Daoy (cell line): ENCODE measurements around the gene SGMS1. TPM values are rescaled to one million over a fixed set of nuclear protein-coding genes. Genes with fewer than 3 reads are reported as not detected.

ENCODE experiments used
- DNase-seq: peaks from one replicate; pipeline ENCODE4 v3.0.0-alpha.2; 2015; ENCODE audit warnings: low read depth
- total RNA-seq: library from RNA; depleted of rRNA; stranded (reverse); fragments of >200 nt; shearing (Covaris generic); gene quantifications from 2 replicates; pipeline ENCODE4 v1.2.3, GENCODE V29; 2014

SGMS1 gene
- total RNA-seq, 1 experiment from 2014 or later, result 13.5 TPM

GRCh38 chr10:50613150-50613549 is 10.6 kb downstream of the SGMS1 start:
- no peak for DNase-seq

GRCh38 chr10:50610368-50610767 is 13.4 kb downstream of the SGMS1 start:
- DNase-seq, result no peak

- DNase-seq, result no peak
Observed at GRCh38 chr10:50607356-50607925, 16.3 kb downstream of the SGMS1 start.

GRCh38 chr10:50605951-50606270 is 17.8 kb downstream of the SGMS1 start:
- no peak for DNase-seq

GRCh38 chr10:50605269-50605950 is 18.3 kb downstream of the SGMS1 start:
- DNase-seq, result peak; percentile 81

- peak; percentile 5 for DNase-seq
Observed at GRCh38 chr10:50604809-50605208, 18.9 kb downstream of the SGMS1 start.

- DNase-seq, result peak; percentile 48
Observed at GRCh38 chr10:50604049-50604640, 19.6 kb downstream of the SGMS1 start.

GRCh38 chr10:50603151-50603850 is 20.5 kb downstream of the SGMS1 start:
- no peak for DNase-seq

- no peak for DNase-seq
Observed at GRCh38 chr10:50601974-50602373, 21.8 kb downstream of the SGMS1 start.

GRCh38 chr10:50600831-50601477 is 22.8 kb downstream of the SGMS1 start:
- DNase-seq, result peak; percentile 46

GRCh38 chr10:50600286-50600685 is 23.5 kb downstream of the SGMS1 start:
- DNase-seq, result peak; percentile 17

- no peak for DNase-seq
Observed at GRCh38 chr10:50596897-50597296, 26.9 kb downstream of the SGMS1 start.

- DNase-seq, result no peak
Observed at GRCh38 chr10:50596456-50596855, 27.3 kb downstream of the SGMS1 start.

GRCh38 chr10:50595785-50596184 is 28.0 kb downstream of the SGMS1 start:
- DNase-seq, result no peak

- no peak for DNase-seq
Observed at GRCh38 chr10:50593523-50594376, 30.0 kb downstream of the SGMS1 start.

- no peak for DNase-seq
Observed at GRCh38 chr10:50592961-50593418, 30.8 kb downstream of the SGMS1 start.

- DNase-seq, result no peak
Observed at GRCh38 chr10:50590935-50591334, 32.8 kb downstream of the SGMS1 start.

- DNase-seq, result no peak
Observed at GRCh38 chr10:50586740-50587088, 37.0 kb downstream of the SGMS1 start.

GRCh38 chr10:50585921-50586739 is 37.6 kb downstream of the SGMS1 start:
- peak; percentile 56 for DNase-seq
